Measurements from ENCODE around the gene GPC3. TPM values are rescaled to one million over a fixed set of nuclear protein-coding genes. Genes with fewer than 3 reads are reported as not detected.

The GPC3 gene
- total RNA-seq, 1 experiment from 2014 or later = 32.4 TPM

DNA sequence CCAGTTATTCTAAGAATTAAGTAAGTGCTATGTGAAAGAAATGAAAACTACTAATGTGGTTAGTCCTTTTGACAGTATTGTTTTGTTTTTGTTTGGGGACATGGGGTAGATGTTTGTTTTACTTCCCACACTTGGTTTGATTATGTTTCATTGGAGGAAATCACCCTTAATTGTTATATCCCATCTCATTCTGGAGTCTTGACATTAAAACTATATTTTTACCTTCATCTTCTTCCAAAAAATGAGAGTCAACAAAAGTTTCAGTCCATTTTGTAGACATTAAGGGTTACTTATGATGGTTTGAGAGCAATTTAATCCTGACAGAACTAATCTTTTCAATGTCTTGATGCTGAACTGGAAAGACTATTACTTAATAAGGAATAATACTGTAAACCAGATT lies 108.7 kb downstream of the GPC3 start (continued):
- TF ChIP-seq, protein P1, sequence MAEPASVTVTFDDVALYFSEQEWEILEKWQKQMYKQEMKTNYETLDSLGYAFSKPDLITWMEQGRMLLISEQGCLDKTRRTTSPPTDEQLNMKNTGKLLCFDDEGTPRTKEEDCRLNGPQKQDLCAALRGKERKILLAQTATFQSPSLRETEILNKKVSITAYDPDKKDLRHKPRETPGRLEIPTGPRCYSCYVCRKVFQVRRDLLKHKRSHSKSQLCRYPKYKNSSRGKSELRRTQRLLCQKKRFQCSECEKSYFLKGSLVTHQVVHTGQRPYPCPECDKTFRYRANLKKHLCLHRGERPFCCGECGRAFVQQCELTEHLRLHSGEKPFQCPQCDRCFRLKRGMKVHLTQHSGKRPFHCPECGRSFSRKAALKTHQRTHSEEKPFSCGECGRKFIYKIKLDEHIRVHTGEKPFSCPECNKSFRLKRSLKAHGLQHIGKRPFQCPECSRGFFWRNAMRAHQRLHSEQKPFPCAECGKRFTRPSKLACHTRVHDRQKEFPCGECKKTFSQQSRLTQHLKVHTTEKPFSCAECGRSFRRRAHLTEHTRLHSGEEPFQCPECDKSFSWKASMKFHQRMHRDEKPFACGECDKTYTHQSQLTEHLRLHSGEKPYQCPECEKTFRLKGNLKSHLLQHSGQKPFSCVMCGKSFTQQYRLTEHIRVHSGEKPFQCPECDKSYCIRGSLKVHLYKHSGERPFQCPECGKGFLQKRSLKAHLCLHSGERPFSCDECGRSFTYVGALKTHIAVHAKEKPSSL (CRISPR knock-in tag; conservative IDR thresholded peaks at IDR 0.05) = no peak
- TF ChIP-seq JAZF1 (CRISPR knock-in tag; IDR thresholded peaks at IDR 0.05) (no peak), ZNF671 (CRISPR knock-in tag; IDR thresholded peaks at IDR 0.05) (no peak), TEAD4 (CRISPR knock-in tag; IDR thresholded peaks at IDR 0.05) (no peak)
- TF ChIP-seq, protein P2, sequence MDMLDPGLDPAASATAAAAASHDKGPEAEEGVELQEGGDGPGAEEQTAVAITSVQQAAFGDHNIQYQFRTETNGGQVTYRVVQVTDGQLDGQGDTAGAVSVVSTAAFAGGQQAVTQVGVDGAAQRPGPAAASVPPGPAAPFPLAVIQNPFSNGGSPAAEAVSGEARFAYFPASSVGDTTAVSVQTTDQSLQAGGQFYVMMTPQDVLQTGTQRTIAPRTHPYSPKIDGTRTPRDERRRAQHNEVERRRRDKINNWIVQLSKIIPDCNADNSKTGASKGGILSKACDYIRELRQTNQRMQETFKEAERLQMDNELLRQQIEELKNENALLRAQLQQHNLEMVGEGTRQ (CRISPR knock-in tag; IDR thresholded peaks at IDR 0.05) = no peak
- TF ChIP-seq, protein P3, sequence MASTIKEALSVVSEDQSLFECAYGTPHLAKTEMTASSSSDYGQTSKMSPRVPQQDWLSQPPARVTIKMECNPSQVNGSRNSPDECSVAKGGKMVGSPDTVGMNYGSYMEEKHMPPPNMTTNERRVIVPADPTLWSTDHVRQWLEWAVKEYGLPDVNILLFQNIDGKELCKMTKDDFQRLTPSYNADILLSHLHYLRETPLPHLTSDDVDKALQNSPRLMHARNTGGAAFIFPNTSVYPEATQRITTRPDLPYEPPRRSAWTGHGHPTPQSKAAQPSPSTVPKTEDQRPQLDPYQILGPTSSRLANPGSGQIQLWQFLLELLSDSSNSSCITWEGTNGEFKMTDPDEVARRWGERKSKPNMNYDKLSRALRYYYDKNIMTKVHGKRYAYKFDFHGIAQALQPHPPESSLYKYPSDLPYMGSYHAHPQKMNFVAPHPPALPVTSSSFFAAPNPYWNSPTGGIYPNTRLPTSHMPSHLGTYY (CRISPR knock-in tag; IDR thresholded peaks at IDR 0.05) = no peak

DNA sequence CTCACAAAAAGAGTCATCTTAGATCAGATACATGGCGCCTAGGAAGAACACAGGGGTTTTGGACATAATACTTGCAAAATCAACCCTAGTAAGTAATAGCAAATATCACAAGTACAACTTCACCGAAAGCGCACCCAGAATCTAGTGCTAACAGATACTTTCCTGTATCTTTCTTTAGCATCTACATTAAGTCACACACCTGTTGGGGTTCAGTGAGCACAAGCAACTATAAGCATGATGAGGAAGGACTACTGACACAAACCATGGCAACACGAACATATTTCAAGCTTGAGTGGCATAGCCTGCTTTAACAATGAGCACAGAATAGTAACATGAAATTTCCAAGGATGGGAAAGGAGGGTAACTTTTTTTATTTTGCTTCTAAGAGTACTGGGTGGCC lies 116.1 kb downstream of the GPC3 start:
- CTCF ChIA-PET = no interaction called here
- ATAC-seq = no peak
- H3K27me3 Mint-ChIP-seq (ENCODE audit: low read depth) = no peaks in the 10 kb centered on the region; the same call in 1 of the 2 replicates
- no peak overlapping the region for H3K27ac Mint-ChIP-seq
- POLR2A ChIA-PET = no interaction called here
- no peak for DNase-seq (ENCODE audit: low spot score)
- H3K36me3 Mint-ChIP-seq = no peaks in the 10 kb centered on the region
- no peaks in the 10 kb centered on the region for H3K9me3 Mint-ChIP-seq
- H3K4me3 Mint-ChIP-seq = no peak overlapping the region
- peaks cover 23% of the 10 kb centered on the region for H3K4me1 Mint-ChIP-seq
- TF ChIP-seq, protein P4, sequence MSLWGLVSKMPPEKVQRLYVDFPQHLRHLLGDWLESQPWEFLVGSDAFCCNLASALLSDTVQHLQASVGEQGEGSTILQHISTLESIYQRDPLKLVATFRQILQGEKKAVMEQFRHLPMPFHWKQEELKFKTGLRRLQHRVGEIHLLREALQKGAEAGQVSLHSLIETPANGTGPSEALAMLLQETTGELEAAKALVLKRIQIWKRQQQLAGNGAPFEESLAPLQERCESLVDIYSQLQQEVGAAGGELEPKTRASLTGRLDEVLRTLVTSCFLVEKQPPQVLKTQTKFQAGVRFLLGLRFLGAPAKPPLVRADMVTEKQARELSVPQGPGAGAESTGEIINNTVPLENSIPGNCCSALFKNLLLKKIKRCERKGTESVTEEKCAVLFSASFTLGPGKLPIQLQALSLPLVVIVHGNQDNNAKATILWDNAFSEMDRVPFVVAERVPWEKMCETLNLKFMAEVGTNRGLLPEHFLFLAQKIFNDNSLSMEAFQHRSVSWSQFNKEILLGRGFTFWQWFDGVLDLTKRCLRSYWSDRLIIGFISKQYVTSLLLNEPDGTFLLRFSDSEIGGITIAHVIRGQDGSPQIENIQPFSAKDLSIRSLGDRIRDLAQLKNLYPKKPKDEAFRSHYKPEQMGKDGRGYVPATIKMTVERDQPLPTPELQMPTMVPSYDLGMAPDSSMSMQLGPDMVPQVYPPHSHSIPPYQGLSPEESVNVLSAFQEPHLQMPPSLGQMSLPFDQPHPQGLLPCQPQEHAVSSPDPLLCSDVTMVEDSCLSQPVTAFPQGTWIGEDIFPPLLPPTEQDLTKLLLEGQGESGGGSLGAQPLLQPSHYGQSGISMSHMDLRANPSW (CRISPR knock-in tag; conservative IDR thresholded peaks at IDR 0.05; ENCODE audit: low read depth) = no peak
- TF ChIP-seq, protein P5, sequence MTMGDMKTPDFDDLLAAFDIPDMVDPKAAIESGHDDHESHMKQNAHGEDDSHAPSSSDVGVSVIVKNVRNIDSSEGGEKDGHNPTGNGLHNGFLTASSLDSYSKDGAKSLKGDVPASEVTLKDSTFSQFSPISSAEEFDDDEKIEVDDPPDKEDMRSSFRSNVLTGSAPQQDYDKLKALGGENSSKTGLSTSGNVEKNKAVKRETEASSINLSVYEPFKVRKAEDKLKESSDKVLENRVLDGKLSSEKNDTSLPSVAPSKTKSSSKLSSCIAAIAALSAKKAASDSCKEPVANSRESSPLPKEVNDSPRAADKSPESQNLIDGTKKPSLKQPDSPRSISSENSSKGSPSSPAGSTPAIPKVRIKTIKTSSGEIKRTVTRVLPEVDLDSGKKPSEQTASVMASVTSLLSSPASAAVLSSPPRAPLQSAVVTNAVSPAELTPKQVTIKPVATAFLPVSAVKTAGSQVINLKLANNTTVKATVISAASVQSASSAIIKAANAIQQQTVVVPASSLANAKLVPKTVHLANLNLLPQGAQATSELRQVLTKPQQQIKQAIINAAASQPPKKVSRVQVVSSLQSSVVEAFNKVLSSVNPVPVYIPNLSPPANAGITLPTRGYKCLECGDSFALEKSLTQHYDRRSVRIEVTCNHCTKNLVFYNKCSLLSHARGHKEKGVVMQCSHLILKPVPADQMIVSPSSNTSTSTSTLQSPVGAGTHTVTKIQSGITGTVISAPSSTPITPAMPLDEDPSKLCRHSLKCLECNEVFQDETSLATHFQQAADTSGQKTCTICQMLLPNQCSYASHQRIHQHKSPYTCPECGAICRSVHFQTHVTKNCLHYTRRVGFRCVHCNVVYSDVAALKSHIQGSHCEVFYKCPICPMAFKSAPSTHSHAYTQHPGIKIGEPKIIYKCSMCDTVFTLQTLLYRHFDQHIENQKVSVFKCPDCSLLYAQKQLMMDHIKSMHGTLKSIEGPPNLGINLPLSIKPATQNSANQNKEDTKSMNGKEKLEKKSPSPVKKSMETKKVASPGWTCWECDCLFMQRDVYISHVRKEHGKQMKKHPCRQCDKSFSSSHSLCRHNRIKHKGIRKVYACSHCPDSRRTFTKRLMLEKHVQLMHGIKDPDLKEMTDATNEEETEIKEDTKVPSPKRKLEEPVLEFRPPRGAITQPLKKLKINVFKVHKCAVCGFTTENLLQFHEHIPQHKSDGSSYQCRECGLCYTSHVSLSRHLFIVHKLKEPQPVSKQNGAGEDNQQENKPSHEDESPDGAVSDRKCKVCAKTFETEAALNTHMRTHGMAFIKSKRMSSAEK (CRISPR knock-in tag; IDR thresholded peaks at IDR 0.05; ENCODE audit: borderline replicate concordance) = no peak
- TF ChIP-seq, protein P6, sequence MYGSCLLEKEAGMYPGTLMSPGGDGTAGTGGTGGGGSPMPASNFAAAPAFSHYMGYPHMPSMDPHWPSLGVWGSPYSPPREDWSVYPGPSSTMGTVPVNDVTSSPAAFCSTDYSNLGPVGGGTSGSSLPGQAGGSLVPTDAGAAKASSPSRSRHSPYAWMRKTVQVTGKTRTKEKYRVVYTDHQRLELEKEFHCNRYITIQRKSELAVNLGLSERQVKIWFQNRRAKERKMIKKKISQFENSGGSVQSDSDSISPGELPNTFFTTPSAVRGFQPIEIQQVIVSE (CRISPR knock-in tag; IDR thresholded peaks at IDR 0.05; ENCODE audit: borderline replicate concordance) = no peak
- TF ChIP-seq NFATC4 (CRISPR knock-in tag; IDR thresholded peaks at IDR 0.05) (no peak), CBFB (CRISPR knock-in tag; IDR thresholded peaks at IDR 0.05; ENCODE audit: low read depth) (no peak), FOXK1 (CRISPR knock-in tag; IDR thresholded peaks at IDR 0.05) (no peak), ZNF423 (CRISPR knock-in tag; IDR thresholded peaks at IDR 0.05) (no peak), MXD4 (CRISPR knock-in tag; IDR thresholded peaks at IDR 0.05; ENCODE audit: borderline replicate concordance) (no peak), CREB1 (CRISPR knock-in tag; IDR thresholded peaks at IDR 0.05) (no peak)
- TF ChIP-seq, protein P1 (CRISPR knock-in tag; conservative IDR thresholded peaks at IDR 0.05) = no peak
- TF ChIP-seq, protein P7, sequence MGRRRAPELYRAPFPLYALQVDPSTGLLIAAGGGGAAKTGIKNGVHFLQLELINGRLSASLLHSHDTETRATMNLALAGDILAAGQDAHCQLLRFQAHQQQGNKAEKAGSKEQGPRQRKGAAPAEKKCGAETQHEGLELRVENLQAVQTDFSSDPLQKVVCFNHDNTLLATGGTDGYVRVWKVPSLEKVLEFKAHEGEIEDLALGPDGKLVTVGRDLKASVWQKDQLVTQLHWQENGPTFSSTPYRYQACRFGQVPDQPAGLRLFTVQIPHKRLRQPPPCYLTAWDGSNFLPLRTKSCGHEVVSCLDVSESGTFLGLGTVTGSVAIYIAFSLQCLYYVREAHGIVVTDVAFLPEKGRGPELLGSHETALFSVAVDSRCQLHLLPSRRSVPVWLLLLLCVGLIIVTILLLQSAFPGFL (CRISPR knock-in tag; IDR thresholded peaks at IDR 0.05; ENCODE audit: borderline replicate concordance) = no peak
- TF ChIP-seq, protein P8, sequence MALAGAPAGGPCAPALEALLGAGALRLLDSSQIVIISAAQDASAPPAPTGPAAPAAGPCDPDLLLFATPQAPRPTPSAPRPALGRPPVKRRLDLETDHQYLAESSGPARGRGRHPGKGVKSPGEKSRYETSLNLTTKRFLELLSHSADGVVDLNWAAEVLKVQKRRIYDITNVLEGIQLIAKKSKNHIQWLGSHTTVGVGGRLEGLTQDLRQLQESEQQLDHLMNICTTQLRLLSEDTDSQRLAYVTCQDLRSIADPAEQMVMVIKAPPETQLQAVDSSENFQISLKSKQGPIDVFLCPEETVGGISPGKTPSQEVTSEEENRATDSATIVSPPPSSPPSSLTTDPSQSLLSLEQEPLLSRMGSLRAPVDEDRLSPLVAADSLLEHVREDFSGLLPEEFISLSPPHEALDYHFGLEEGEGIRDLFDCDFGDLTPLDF (CRISPR knock-in tag; IDR thresholded peaks at IDR 0.05) = no peak
